Activated CD8-positive, alpha-beta memory T cell treated with anti-CD3 and anti-CD28 coated beads, Interleukin-2, amount 10 ng/mL, durations not matched to agents 7 days and 5 days (primary cell): ENCODE data around the gene EXD3. TPM values are rescaled to one million over a fixed set of nuclear protein-coding genes. Genes with fewer than 3 reads are reported as not detected.
A peak's percentile ranks its signal among the peaks of the same experiment; 100 is the strongest.

Experiments used
- ATAC-seq: fragments of 150-1000 bp; cut with Tn5 transposase; one replicate; pipeline ENCODE4 v1.10.0; 2021; ENCODE audit warnings: moderate library complexity
- CTCF ChIA-PET: fragments of 350-600 bp; sonication (Branson Sonifier 250); formaldehyde crosslinking; loops from one replicate; lab custom pipeline; 2021; ENCODE audit warnings: antibody characterized with exemption; lab: Charles Lee
- DNase-seq: peaks from one replicate; pipeline ENCODE4 v3.0.0-alpha.2; 2020
- H3K27ac Mint-ChIP-seq: one replicate; pipeline ENCODE4 v1.8.0; 2021; ENCODE audit warnings: mild to moderate bottlenecking, mixed read lengths
- H3K27me3 Mint-ChIP-seq: one replicate; pipeline ENCODE4 v1.8.0; 2021; ENCODE audit warnings: mixed read lengths
- H3K36me3 Mint-ChIP-seq: one replicate; pipeline ENCODE4 v1.8.0; 2021; ENCODE audit warnings: mild to moderate bottlenecking, mixed read lengths
- H3K4me1 Mint-ChIP-seq: one replicate; pipeline ENCODE4 v1.8.0; 2021; ENCODE audit warnings: mixed read lengths
- H3K4me3 Mint-ChIP-seq: one replicate; pipeline ENCODE4 v1.8.0; 2021; ENCODE audit warnings: mild to moderate bottlenecking, moderate library complexity, mixed read lengths
- H3K9me3 Mint-ChIP-seq: one replicate; pipeline ENCODE4 v1.8.0; 2022; ENCODE audit warnings: low read depth, mixed read lengths
- total RNA-seq, 2 experiments: library from RNA; stranded (reverse); gene quantifications; one replicate each; pipeline ENCODE4 v1.2.3, GENCODE V29; 2021

Gene EXD3
- total RNA-seq, 2 experiments from 2014 or later = 9.2 to 19.8 TPM

DNA sequence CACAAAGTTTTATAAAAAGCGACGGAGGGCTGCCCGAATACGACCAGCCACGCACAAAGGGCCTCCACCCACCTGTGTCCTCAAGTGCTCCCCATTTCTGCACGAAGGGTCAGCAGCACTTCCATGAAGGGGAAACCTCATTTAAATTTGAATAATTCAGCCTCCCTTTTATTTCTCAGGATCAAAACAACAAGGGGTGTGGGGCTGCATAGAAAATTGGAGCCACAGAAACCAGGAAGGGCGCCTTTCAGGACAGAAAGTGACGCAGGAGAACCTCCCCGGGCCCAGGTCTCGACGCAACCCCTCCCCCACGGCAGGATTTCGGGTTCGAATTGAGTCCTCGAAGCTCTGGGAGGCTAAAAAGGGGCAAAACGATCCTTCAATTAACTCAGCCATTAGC is 123.0 kb downstream of the EXD3 start:
- DNase-seq (no peak), ATAC-seq (no peak)
- Mint-ChIP-seq H3K4me1 (peaks cover 10% of the 10 kb centered on the region), H3K27ac (no peak overlapping the region), H3K27me3 (peaks cover 38% of the 10 kb centered on the region), H3K9me3 (no peaks in the 10 kb centered on the region), H3K4me3 (no peak overlapping the region), H3K36me3 (no peaks in the 10 kb centered on the region)
- CTCF ChIA-PET = no interaction called here

DNA sequence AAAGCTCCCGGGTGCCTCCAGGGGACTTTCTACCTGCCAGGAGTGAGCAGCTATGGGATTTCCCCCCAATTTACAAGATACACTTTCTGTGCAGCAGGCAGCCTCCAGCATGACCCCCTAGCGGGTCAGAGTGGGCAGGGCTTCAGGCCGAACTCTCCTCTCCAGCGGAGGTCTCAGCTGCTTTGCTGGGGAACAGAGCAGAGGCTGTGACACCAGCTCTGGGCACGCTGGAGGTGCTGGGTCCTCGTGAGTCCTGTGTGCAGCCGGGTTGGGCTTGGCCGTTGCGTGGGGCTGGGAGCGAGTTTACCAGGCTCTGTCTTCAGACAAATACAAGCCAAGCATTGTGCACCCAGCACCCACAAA is 123.8 kb downstream of the EXD3 start:
- Mint-ChIP-seq H3K27me3 (peaks cover 43% of the 10 kb centered on the region), H3K4me3 (no peak overlapping the region), H3K9me3 (no peaks in the 10 kb centered on the region), H3K4me1 (peaks cover 16% of the 10 kb centered on the region), H3K27ac (no peak overlapping the region), H3K36me3 (no peaks in the 10 kb centered on the region)
- CTCF ChIA-PET = no interaction called here
- ATAC-seq = no peak
- DNase-seq = no peak

DNA sequence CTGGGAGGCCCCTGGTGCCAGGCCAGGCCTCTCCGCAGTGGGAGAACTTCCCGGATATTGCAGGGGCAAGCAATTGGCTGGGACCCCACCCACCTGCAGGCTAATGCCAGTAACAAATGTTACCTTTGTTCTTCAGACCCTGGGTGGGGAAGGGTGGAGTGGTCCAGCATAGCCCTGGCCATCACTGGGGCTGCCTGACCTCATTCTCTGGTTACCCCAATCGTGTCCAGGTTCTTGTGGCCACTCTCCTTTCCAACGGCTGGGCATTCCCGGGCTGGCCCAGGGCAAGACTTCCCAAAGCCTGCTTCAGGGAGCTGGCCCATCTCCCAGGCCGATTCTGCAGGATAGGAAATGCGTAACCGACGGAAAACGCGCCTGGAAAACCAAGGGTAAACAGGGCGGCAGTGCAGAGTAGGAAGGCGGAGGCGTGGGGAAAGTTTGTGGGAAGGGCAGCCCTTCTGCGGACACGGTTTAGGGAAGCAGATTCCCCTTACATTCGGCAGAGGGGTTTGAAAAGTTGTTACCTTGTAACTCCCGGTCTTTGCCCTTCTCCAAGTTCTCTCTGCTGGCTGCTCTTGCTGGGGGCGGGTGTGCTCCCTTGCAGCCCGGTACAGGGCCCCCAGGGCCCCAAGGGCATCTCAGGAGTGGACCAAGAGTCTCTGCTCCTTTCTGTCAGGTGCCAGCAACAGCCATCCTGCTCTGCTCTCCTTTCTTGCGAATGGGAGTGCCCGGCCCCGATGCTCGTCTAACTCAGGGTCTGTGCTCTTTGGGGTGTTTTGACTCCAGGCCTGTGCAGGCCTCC is 124.4 kb downstream of the EXD3 start:
- CTCF ChIA-PET = no interaction called here
- no peak for ATAC-seq
- Mint-ChIP-seq H3K36me3 (no peaks in the 10 kb centered on the region), H3K9me3 (no peaks in the 10 kb centered on the region), H3K4me1 (peaks cover 16% of the 10 kb centered on the region), H3K27ac (no peak overlapping the region), H3K27me3 (peaks cover 48% of the 10 kb centered on the region), H3K4me3 (no peak overlapping the region)
- no peak for DNase-seq

DNA sequence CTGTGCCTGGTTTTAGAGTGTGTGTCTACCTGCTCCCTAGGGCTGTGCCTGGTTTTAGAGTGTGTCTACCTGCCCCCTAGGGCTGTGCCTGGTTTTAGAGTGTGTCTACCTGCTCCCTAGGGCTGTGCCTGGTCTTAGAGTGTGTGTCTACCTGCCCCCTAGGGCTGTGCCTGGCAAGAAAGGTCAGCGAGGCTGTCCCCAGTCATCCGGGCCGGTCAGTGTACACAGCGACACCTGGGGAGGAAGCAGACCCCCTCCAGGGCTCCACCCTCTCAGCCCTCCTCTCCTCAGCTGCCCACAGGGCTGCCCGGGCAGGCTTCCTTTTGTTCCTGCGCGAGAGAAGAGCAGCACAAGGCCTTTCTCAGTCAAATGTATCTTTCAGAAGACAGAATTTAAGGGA is 125.0 kb downstream of the EXD3 start:
- Mint-ChIP-seq H3K4me1 (peaks cover 16% of the 10 kb centered on the region), H3K9me3 (no peaks in the 10 kb centered on the region), H3K36me3 (no peaks in the 10 kb centered on the region), H3K27ac (no peak overlapping the region), H3K4me3 (no peak overlapping the region), H3K27me3 (peaks cover 53% of the 10 kb centered on the region)
- no peak for DNase-seq
- CTCF ChIA-PET = interaction anchor here (1.1 kb wide), 1 partner anchor 21 kb away, joined by 4 read pairs; the partner anchor contains the start of gene TOR4A
- ATAC-seq = no peak

DNA sequence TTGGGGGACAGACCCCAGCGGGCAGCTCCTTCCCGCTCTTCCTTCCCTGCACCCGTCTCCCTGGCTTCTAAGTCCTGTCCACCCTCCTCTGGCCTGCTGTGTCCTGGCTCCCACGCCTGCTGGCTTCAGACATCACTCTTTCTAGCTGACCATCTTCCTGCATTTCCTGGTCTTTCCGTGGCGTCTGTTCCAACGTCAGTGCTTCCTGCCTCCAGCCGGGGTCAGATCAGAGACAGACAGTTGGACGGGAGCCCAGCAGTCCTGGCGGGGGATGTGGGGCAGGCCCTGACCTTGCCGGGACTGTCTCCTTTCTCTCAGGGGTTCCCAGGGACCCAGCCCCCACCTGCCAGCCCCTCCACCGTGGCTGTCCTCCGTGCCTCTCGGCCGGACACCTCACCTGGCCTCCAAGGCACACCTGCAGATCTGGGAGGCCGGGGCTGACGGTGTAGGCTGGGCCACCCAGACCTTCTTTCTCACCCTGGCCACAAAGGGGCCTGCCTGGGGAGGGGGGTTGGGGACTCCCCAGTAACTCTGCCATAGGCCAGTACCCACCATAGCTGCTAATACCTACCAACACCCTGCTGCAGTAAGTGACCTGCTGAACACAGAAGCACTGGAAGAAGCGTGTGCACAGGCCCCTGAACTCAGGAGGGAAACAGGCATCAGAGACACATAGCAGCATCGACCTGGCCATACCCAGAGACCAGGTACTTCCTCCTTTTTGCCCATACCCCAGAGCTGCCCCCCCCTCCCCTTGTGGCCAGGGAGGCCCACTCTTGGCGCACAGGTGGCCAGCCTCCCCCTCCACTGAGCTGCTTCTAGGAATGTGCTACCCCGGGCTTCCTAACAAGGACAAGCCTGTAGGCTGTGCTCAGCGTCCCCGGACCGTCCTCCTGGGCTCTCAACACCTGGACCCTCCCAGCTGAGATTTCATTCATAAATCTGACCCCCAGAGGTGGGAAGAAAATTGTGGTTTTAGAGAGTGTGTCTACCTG is 126.0 kb downstream of the EXD3 start:
- no peak for ATAC-seq
- CTCF ChIA-PET = interaction anchor here (0.7 to 1.1 kb wide), 2 partner anchors 20 to 146 kb away, joined by 3 to 4 read pairs; partner anchors contain the start of gene TOR4A
- H3K36me3 Mint-ChIP-seq = no peaks in the 10 kb centered on the region
- no peak for DNase-seq
- H3K27me3 Mint-ChIP-seq = peaks cover 55% of the 10 kb centered on the region
- no peak overlapping the region for H3K4me3 Mint-ChIP-seq
- no peak overlapping the region for H3K27ac Mint-ChIP-seq
- no peaks in the 10 kb centered on the region for H3K9me3 Mint-ChIP-seq
- H3K4me1 Mint-ChIP-seq = peaks cover 16% of the 10 kb centered on the region

DNA sequence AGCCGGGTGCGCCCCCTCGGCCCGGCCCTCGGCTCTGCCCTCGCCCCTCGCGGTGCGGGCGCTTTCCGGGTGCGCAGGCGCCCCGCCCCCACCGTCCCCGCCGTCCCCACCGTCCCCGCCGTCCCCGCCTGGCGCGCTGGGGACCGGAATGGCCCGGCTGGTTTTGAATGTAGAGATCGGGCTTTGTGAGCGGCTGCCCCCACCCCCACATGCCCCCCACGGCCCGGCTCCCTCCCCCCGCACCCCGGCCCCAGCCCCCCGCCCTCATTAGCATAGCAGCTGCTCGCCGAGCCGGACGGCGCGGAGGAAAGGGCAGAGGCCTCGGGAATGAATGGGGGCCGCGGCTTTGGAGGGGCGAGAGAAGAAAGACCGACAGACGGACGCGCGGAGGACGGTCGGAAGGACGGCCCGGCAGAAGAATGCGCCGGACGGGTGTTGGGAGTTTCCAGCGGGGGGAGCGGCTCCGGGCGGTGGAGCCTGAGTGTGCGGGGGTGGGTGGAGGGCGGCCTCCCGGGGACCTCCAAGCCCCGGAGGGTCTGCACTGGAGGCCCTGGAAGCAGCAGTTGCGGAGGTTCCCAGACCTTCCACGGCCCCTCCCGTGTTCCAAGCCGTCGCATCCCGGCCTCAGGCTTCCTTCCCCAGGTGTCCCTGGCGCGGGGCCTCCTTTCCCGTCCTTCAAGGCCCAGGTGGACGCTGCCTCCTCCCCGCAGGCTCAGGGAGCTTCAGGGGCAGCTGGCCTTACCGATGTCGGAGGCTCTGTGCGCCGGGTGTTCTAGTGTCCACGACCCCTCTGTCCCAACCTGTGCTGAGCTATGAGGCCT is 126.9 kb downstream of the EXD3 start:
- Mint-ChIP-seq H3K4me3 (no peak overlapping the region), H3K27ac (no peak overlapping the region), H3K9me3 (no peaks in the 10 kb centered on the region), H3K27me3 (peaks cover 53% of the 10 kb centered on the region), H3K4me1 (peaks cover 13% of the 10 kb centered on the region), H3K36me3 (no peaks in the 10 kb centered on the region)
- CTCF ChIA-PET = interaction anchor here (0.7 to 1.3 kb wide), 2 partner anchors 147 to 245 kb away, joined by 3 to 4 read pairs; no protein-coding TSS in a partner anchor
- no peak for DNase-seq
- ATAC-seq = no peak

DNA sequence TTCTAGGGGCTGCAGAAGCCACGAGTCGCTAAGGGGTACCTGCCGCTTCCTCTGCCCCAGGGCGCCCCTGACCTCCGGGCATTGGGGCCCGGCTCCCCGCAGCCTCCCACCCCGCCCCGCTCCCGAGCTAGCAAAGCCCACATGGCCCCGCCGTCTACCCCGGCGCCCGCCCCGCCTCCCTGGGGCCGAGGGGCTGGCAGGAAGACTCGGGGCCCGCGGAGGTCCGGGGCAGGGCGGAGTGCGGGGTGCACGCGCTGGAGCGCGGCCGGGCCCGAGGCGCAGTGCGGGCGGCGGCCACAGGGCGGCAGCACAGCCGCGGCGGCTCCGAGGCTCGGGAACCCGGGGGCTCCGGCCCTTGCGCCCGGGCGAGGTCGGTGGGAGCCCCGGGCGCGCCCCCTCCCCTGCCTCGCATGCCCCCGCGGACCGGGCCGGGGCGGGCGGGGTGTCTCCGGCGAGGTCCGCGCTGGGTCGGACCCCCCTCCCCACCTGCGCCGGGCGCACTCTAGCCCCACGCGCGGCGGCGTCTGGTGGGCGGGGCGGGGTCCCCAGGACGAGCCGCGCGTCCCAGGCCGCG is 127.6 kb downstream of the EXD3 start:
- DNase-seq (peak; percentile 55), ATAC-seq (peak; percentile 84)
- Mint-ChIP-seq H3K27me3 (peaks cover 48% of the 10 kb centered on the region), H3K4me1 (peaks cover 9% of the 10 kb centered on the region), H3K4me3 (no peak overlapping the region), H3K9me3 (no peaks in the 10 kb centered on the region), H3K27ac (no peak overlapping the region), H3K36me3 (no peaks in the 10 kb centered on the region)
- CTCF ChIA-PET = interaction anchor here (0.9 to 1.3 kb wide), 2 partner anchors 26 to 246 kb away, joined by 4 to 5 read pairs; no protein-coding TSS in a partner anchor

DNA sequence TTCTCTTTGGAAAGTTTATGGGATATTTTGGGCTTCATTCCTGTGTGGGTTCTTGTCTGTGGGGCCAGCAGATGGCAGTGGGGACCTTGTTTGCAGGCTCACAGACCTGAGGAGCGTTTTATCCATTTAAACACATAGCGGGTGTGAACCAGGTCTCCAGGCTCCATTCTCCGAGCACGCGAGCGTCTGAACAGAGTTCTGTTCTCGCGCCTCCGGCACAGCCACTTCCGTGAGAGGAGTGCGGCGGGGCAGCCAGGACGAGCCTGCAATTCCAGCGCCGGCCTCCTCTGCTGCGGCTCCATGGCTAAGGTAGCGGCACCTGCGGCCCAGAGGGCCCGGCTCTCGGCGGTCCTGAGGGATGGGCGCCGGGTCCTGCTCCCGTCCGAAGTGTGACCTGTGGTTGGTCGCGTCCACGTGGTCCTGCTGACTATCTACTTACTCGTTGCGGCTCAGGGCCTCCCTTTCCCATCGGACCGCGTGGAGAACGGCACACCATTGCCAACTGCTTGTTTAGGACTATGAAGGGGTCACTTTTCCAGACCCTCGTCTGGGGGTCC is 128.2 kb downstream of the EXD3 start:
- no peaks in the 10 kb centered on the region for H3K9me3 Mint-ChIP-seq
- DNase-seq = no peak
- H3K4me1 Mint-ChIP-seq = peaks cover 6% of the 10 kb centered on the region
- peak; percentile 18 for ATAC-seq
- H3K27me3 Mint-ChIP-seq = peaks cover 45% of the 10 kb centered on the region
- CTCF ChIA-PET = interaction anchor here (0.9 to 1.3 kb wide), 3 partner anchors 26 to 247 kb away, joined by 3 to 5 read pairs (median 4); no protein-coding TSS in a partner anchor
- no peaks in the 10 kb centered on the region for H3K36me3 Mint-ChIP-seq
- H3K4me3 Mint-ChIP-seq = no peak overlapping the region
- H3K27ac Mint-ChIP-seq = no peak overlapping the region

DNA sequence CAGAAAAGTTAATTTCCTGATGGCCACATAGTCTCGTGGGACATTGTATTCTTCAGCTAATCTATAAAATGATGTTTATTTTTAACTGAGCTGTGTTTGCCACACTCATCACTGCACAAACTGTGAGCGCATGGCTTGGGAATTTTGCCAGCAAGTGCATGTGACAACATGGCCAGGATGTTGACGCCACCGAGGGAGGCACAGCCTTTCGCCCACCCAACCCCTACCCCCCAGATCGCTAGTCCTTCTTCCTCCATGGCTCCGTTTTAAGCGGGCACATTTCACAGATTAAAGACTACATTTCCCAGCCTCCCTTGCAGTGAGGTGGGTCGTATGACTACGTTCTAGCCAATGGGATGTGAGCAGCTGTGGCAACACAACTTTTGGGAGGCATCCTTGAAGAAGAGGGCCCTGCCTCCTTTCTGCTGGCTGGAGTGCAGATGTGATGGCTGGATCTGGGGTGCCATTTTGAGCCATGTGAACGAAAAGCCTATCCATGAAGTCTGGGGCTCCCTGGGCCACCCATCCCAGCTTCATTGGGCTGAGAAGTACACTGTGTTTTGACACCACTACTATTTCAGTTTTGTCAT is 128.8 kb downstream of the EXD3 start:
- Mint-ChIP-seq H3K36me3 (no peaks in the 10 kb centered on the region), H3K9me3 (no peaks in the 10 kb centered on the region), H3K27me3 (peaks cover 40% of the 10 kb centered on the region), H3K4me3 (no peak overlapping the region), H3K4me1 (peaks cover 6% of the 10 kb centered on the region), H3K27ac (no peak overlapping the region)
- DNase-seq (no peak), ATAC-seq (peak; percentile 52)
- CTCF ChIA-PET = interaction anchor here (0.9 to 1.5 kb wide), 3 partner anchors 8 to 116 kb away, joined by 3 to 6 read pairs (median 5); partner anchors contain the start of gene NRARP

DNA sequence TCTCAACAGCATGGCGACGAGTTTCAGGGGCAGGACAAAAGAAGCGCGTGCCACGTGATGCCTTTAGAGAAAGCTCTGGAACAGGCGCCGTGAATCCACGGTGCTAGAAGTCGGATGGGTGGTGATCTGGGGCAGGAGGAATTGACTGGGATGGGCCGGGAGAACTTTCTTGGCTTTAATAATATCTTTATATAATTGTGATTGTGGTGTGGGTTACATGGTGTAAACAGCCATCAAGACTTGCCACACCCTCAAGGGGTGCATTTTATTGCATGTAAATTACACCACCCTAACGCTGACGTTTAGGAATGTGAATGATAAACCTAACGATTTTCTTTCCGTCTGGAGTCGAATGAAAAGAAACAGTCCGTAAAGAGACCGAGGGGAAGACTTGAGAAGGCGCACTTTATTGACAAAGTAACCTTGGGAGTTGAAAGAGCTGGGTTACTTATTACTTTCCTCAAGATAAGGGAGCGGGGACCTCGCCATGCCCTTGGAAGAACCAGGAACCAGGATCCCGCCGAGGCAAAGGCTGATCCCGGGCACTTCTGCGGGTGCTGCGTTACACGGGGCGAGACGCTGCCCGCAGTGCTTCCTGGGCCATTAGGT is 129.4 kb downstream of the EXD3 start:
- DNase-seq (no peak), ATAC-seq (no peak)
- CTCF ChIA-PET = interaction anchor here (0.6 to 1.5 kb wide), 3 partner anchors 9 to 117 kb away, joined by 3 to 6 read pairs (median 3); partner anchors contain the start of gene NRARP
- Mint-ChIP-seq H3K4me3 (no peak overlapping the region), H3K36me3 (no peaks in the 10 kb centered on the region), H3K27ac (no peak overlapping the region), H3K27me3 (peaks cover 35% of the 10 kb centered on the region), H3K9me3 (no peaks in the 10 kb centered on the region), H3K4me1 (peaks cover 6% of the 10 kb centered on the region)

DNA sequence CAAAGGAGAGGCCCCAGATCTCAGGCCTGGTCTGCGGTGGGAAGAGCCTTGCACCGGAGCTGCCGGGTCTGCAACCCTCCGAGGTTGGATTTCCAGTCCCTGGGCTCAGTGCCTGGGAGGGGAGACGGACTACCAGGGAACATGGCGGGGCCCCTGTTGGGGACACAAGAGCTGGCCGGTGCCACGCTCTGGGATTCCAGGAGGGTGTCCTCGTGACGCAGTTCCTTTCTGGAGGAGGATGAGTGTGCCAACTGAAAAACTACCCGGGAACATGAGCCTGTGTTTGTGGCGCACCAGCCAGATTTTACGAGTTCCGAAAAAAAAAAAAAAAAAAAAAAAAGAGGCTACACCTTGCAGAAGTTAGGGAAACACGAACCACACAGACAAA is 129.9 kb downstream of the EXD3 start:
- no peak for DNase-seq
- peaks cover 6% of the 10 kb centered on the region for H3K4me1 Mint-ChIP-seq
- no peak for ATAC-seq
- H3K4me3 Mint-ChIP-seq = no peak overlapping the region
- no peaks in the 10 kb centered on the region for H3K36me3 Mint-ChIP-seq
- no peak overlapping the region for H3K27ac Mint-ChIP-seq
- peaks cover 30% of the 10 kb centered on the region for H3K27me3 Mint-ChIP-seq
- CTCF ChIA-PET = interaction anchor here (0.6 to 1.5 kb wide), 2 partner anchors 9 to 57 kb away, joined by 3 to 6 read pairs; partner anchors contain the start of gene NRARP
- H3K9me3 Mint-ChIP-seq = no peaks in the 10 kb centered on the region
